PFSK-1 (cell line): Measurements from ENCODE around the gene ITPKB.

ENCODE experiments used
- FOXP2 ChIP-seq: optimal IDR thresholded peaks from 2 replicates; pipeline ENCODE3; 2011; ENCODE audit warnings: borderline replicate concordance, control low read depth, inconsistent platforms; ENCODE audit not compliant: insufficient read depth; ENCODE audit errors: extremely low read length, extremely low read depth
- POLR2AphosphoS5 ChIP-seq: IDR thresholded peaks from 2 replicates; pipeline ENCODE4 v1.6.1; 2012; ENCODE audit warnings: low read depth, mild to moderate bottlenecking, control low read depth, low read length, moderate library complexity
- REST ChIP-seq, 2 experiments: IDR thresholded peaks; 2 replicates each; pipeline versions ENCODE4 v1.6.1 to v1.8.0; 2011 to 2012; ENCODE audit warnings: low read depth in 2 of 2, low read length in 2 of 2, control low read depth in 1 of 2, inconsistent platforms in 1 of 2, mild to moderate bottlenecking in 1 of 2, moderate library complexity in 1 of 2; ENCODE audit not compliant: insufficient read depth in 1 of 2
- SIN3A ChIP-seq: IDR thresholded peaks from 2 replicates; pipeline ENCODE4 v1.6.1; 2012; ENCODE audit warnings: mild to moderate bottlenecking, low read length, moderate library complexity, borderline replicate concordance; ENCODE audit not compliant: insufficient read depth
- TAF1 ChIP-seq: IDR thresholded peaks from 2 replicates; pipeline ENCODE4 v1.6.1; 2012; ENCODE audit warnings: low read length, control low read depth, borderline replicate concordance; ENCODE audit not compliant: insufficient read depth

Gene ITPKB

GRCh38 chr1:226778657-226779058 lies 39.6 kb upstream of the ITPKB start:
- TF ChIP-seq POLR2AphosphoS5 (no peak), FOXP2 (peak; percentile 92), REST (IDR thresholded peaks at IDR 0.05; ENCODE audit: insufficient read depth in 1 of 2, low read depth in 2 of 2, low read length in 2 of 2) (0 out of 4 replicates have a peak, but pooled peaks of 1 of the 2 experiments have one; percentile 7), TAF1 (no peak), SIN3A (peak; percentile 100)

- TF ChIP-seq POLR2AphosphoS5 = no peak
- TF ChIP-seq REST (IDR thresholded peaks at IDR 0.05; ENCODE audit: insufficient read depth in 1 of 2, low read depth in 2 of 2, low read length in 2 of 2) = no peak
- TF ChIP-seq FOXP2 = no peak
- no peak for TF ChIP-seq SIN3A
- no peak for TF ChIP-seq TAF1
These were observed 37.9 kb upstream of the ITPKB start for GRCh38 chr1:226776975-226777374.

- TF ChIP-seq POLR2AphosphoS5 (no peak), REST (IDR thresholded peaks at IDR 0.05; ENCODE audit: insufficient read depth in 1 of 2, low read depth in 2 of 2, low read length in 2 of 2) (no peak), SIN3A (no peak), FOXP2 (no peak), TAF1 (no peak)
These were observed 37.0 kb upstream of the ITPKB start for GRCh38 chr1:226776066-226776465.

- TF ChIP-seq SIN3A (no peak), TAF1 (no peak), REST (IDR thresholded peaks at IDR 0.05; ENCODE audit: insufficient read depth in 1 of 2, low read depth in 2 of 2, low read length in 2 of 2) (no peak), FOXP2 (no peak), POLR2AphosphoS5 (no peak)
These were observed 33.5 kb upstream of the ITPKB start for GRCh38 chr1:226772446-226773139.

GRCh38 chr1:226766565-226766964 lies 27.5 kb upstream of the ITPKB start:
- TF ChIP-seq TAF1 (no peak), POLR2AphosphoS5 (no peak), FOXP2 (no peak), SIN3A (no peak), REST (IDR thresholded peaks at IDR 0.05; ENCODE audit: insufficient read depth in 1 of 2, low read depth in 2 of 2, low read length in 2 of 2) (no peak)
